Activated CD8-positive, alpha-beta memory T cell treated with anti-CD3 and anti-CD28 coated beads for 36 hours (primary cell): Measurements from ENCODE around the gene ALX4. TPM values are rescaled to one million over a fixed set of nuclear protein-coding genes. Genes with fewer than 3 reads are reported as not detected.

ENCODE experiments used
- CTCF ChIA-PET: fragments of 350-600 bp; sonication (Branson Sonifier 250); formaldehyde crosslinking; loops from one replicate; lab custom pipeline; 2021; ENCODE audit warnings: antibody characterized with exemption; lab: Charles Lee
- POLR2A ChIA-PET: fragments of 350-600 bp; sonication (Branson Sonifier 250); formaldehyde crosslinking; loops from one replicate; lab custom pipeline; 2021; ENCODE audit warnings: antibody characterized with exemption; lab: Charles Lee
- total RNA-seq, 2 experiments: library from RNA; stranded (reverse); gene quantifications; one replicate each; pipeline ENCODE4 v1.2.3, GENCODE V29; 2021

Gene ALX4
- total RNA-seq, 2 experiments from 2014 or later, result not detected

DNA sequence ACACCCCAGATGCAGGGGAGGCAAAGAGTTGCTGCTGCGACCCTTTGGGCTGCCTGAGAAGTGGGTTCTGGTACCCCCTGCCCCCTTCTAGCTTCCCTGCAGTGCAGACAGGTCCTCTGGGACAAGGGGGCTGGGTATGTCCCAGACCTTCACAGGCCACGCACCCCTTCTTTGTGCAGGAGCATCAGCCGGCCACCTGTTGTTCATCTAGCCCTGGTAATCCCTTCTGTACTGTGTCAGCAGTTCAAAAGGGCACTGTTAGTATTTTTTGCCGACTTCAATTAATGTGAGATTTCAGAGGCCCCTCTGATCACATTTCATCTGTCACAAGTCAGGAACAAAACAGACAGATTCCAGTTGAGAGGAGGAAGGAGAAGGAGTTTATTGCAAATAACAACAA lies 49.9 kb downstream of the ALX4 start:
- ChIA-PET CTCF (no interaction called here), POLR2A (no interaction called here)

DNA sequence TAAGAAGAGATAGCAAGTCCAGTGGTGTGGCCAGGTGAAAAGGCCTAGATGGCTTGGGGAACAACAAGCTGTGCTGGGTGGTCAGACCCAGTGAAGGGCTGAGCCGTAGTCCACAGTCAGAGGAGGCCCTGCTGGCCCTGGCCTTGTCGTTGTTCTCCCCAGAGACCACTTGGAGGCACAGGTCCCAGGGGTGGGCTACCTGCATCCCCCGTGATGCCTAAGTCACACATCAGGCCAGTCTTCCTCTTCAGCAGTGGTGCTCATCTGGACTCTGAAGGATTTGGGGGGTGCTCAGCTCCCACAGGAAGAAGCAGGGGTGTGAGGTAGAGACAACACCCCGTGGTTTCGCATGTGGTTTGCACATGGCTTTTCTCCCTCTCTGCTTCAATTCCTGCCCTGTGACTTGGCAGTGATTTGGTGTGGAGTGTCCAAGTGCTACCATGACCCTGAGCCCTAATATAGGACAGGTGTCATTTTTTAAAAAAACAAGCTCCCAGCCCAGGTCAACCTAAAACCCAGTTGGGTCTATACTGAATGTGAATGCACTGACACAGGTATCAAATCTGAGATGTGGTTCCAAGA lies 51.0 kb downstream of the ALX4 start:
- ChIA-PET CTCF (interaction anchor here (1.1 kb wide), 1 partner anchor 164 kb away, joined by 4 read pairs; the partner anchor contains the start of gene EXT2), POLR2A (no interaction called here)

DNA sequence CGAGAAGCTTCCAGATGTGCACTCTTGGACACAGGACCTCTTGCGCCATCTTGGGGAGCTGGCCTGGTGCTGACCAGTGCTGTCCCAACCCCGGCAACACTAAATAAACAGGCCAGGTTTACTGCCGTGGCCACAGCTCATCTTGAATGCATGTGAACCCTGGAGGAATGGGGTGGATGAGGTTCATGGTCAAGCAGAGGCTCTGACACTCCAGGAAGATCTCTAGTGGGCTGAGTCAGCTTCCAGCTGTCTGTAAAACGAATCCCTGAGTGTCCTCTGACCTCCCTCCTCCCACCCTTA lies 51.8 kb downstream of the ALX4 start:
- CTCF ChIA-PET, result interaction anchor here (1.1 to 1.3 kb wide), 2 partner anchors 28 to 149 kb away, joined by 3 read pairs; no protein-coding TSS in a partner anchor
- POLR2A ChIA-PET, result interaction anchor here (0.6 kb wide), 1 partner anchor 298 kb away, joined by 5 read pairs; no protein-coding TSS in a partner anchor

DNA sequence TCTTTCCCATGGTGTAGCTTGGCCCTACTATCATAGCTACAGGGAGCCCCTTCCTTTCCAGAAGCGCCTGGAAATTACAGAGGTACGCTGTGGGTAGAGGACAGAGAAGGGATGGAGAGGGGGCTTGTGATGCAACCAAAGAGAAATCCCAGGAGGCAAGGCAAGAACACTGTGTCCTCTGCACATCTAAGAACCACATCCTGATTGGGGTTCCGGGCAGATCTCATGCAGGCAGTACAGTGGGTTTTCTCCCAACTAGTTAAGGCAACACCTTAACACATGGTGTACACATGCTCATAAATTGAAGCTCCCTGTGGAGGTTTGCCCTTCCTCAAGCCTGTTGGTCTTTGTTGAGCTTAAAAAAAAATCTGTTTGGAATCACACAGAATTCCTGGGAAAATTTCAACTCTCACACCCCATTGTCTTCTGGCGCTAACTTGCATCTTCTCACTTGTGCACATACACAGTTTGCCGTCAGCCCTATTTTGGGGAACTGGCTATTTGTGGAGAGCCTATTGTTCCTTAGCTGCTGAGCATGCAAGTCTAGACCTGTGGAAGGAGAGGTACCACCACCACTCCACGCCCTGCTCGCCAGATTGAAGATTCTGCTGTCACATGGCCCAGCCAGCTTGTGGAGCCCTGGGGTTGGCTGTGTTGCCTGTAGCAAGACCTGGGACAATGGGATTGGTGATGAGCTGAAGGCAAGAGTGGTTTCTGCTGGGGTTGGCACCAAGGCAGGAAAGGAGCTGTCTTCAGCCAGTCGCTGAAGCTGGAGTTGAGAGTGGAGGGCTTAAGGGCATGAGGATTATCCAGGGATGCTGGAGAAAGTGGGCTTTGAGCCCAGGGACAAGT lies 52.4 kb downstream of the ALX4 start:
- ChIA-PET POLR2A (interaction anchor here (0.6 kb wide), 1 partner anchor 299 kb away, joined by 5 read pairs; no protein-coding TSS in a partner anchor), CTCF (interaction anchor here (1.1 to 1.3 kb wide), 2 partner anchors 28 to 148 kb away, joined by 3 read pairs; no protein-coding TSS in a partner anchor)

DNA sequence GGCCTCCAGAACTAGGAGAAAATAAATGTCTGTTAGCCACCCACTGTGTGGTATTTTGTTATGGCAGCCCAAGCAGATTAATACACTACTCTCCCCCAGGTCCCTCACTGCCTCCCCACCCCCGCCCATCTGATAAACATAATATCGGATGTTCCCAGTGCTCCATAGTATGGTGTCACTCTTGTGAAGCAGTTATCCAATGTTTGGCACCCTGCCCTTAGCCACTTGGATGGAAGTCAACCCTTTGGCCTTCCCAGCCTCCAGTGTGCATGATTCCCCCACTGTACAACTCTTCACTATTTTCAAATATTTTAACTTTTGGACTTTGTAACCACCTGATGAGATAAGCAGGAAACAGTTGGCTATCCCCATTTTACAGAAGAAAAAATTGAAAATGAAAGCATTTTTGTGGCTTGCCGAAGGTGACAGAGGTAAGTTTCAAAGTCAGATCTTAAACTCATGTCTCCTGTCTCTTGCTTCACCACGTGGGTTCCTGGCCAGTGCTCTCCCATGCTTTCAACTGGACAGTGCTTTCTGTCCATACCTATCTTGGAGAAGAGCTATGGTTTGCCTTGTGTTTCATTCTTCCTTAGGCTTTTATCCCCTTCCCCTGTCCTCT lies 53.2 kb downstream of the ALX4 start:
- CTCF ChIA-PET, result interaction anchor here (1.1 to 1.3 kb wide), 2 partner anchors 29 to 147 kb away, joined by 3 read pairs; no protein-coding TSS in a partner anchor
- POLR2A ChIA-PET, result no interaction called here

DNA sequence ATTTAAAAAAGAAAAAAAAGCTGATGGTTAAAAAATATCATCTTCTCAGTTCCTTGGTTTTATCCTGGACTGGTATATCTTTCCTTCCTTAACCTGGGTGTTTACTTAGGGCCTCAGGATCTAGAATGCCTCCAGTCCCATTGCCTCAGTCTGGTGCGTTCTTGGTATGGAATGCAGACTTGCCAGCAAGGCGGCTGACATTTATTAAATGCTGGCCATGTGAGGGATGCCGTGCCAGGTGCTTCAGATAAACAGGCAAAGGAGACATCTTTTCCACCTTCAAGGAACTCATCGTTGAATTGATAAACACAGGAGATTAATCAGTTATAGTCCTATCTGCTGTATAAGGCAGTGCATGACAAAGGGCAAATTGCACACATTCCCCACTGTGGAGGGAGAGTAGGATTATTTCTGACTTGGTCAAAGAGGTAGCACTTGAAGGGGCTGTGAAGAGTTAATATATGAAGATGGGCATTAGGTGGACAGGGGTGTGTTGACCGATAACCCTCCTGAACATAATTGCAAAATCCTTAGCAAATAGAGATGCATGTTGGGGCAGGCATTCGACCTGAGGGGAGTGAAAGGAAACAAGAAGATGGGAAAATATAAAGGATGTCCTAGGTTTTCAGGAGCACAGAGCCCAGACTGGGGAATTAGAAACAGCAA lies 54.4 kb downstream of the ALX4 start:
- ChIA-PET POLR2A (no interaction called here), CTCF (no interaction called here)

DNA sequence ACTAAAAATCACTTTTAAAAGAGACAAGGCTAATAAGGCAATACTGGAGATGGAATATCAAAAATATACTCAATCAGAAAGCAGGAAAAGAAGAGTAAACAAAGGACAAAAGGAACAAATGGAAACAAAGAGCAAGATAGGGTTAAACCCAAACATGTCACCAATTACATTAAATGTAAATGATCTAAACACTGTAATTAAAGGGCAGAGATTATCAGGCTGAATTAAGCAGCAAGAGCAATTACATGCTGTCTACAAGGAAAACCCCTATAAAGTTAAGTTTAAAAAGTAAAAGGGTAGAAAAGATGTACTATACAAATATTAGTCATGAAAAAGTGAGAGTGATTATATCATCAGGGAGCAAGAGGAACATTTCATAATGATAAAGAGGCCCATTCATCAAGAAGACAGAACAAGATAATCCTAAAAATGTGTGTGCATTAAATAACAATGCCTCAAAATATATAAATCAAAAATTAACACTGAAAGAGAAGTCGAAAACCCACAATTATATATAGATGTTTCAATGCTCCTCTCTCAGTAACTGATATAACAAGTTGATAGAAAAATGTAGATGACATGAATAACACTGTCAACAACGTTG lies 56.8 kb downstream of the ALX4 start:
- ChIA-PET CTCF (interaction anchor here (0.7 kb wide), 1 partner anchor 11 kb away, joined by 3 read pairs; no protein-coding TSS in a partner anchor), POLR2A (no interaction called here)

DNA sequence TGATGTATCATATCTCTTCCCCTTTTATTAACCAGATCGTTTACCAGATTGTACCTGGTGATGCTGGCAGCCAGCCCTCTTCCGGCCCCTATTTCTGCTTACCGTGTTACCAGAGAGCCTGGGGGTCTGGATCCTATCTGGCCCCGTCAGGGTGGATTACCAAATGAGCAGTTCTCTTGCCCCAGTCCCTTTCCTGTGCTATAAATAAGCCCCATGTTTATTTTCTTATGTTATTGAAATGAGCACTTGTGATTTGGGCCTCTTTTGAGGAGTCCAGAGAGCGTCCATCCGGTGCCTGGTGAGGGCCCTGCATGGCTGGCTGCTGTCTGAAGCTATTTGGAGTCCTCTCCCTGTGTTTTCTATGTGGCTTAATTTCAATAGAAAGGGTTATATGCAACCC lies 59.5 kb downstream of the ALX4 start:
- ChIA-PET CTCF (no interaction called here), POLR2A (no interaction called here)

DNA sequence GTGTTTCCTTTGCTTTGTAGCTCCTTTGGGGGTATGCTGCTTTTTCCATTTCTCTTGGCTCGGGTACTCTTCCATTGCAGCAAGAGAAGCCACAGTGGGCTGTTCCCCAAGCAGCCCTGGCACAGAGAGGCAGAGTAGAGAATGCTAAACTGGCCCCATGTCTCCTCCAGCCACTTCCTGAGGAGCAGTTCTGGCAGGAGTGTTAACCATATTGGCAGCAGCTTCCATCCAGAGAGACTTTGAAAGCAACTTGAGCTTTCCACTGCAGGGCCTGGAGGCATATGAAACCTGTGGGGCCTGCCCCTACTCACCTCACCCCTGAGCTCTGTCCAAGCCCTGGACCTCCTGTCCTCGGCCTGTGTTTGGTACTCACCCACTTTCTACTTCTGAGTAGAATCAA lies 61.8 kb downstream of the ALX4 start:
- ChIA-PET POLR2A (no interaction called here), CTCF (no interaction called here)

DNA sequence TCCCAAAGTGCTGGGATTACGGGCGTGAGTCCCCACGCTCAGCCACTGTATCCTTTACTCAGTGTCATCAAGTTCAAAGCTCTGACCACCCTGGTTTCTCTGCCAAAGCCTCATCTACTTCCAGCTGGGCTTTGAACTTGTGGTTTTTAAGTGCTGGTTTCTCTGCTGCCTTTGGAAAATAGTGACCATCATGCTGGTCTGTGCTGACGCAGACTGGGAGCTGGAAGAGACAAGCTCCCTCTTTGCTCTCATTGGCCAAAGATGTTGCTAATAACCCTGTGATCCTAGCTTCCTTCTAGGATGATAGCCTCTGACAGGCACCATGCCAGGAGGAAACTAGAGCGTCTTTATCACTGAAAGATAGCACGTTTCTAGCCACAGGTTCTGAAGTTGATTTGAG lies 62.4 kb downstream of the ALX4 start:
- ChIA-PET POLR2A (no interaction called here), CTCF (no interaction called here)

DNA sequence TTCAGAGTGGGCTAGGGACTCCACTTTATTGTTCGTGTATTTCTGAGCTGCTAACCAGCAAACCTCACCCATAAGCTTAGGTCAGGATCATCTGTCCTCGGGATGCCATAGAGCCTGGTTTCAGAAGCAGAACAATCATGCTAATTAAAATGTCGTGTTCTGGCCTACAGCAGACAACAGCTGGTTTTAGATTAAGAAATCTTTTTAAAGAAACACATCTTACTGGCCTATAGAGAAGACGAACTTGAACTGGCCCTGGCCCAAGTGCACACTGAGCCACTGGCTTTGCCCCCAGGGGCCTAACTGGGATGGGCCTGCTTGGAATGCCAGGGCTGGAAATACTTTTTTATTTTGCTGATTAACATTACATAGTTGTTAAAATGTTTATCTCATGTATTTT lies 63.2 kb downstream of the ALX4 start:
- CTCF ChIA-PET, result no interaction called here
- POLR2A ChIA-PET, result no interaction called here

DNA sequence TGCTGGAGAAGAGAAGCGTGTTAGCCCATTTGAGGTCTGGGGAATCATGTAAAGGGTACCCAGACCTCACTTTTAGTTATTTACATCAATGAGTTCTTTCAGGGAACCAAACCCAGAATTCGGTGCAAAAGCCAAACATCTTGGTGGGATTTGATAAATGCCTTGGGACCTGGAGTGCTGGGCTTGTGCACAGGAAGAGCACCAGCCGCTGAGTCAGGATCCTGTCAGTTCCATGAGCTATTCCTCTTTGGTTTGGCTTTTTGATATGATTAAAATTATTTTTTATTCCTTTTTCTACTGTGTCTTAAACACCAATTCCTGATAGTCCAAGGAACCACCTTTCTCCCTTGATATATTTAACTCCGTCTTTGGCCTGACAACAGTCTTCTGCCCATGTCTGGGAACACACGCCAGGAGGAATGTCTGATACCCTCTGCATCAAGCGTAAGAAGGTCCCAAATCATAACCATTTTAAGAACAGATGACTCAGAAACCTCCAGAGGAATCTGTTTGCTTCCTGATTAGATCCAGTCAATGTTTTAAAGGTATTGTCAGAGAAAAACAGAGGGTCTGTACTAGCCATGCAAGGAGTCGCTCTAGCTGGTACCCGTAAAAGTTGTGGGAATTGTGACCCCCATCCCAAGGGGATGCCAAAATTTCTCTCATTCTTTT lies 65.2 kb downstream of the ALX4 start:
- POLR2A ChIA-PET, result no interaction called here
- CTCF ChIA-PET, result no interaction called here

DNA sequence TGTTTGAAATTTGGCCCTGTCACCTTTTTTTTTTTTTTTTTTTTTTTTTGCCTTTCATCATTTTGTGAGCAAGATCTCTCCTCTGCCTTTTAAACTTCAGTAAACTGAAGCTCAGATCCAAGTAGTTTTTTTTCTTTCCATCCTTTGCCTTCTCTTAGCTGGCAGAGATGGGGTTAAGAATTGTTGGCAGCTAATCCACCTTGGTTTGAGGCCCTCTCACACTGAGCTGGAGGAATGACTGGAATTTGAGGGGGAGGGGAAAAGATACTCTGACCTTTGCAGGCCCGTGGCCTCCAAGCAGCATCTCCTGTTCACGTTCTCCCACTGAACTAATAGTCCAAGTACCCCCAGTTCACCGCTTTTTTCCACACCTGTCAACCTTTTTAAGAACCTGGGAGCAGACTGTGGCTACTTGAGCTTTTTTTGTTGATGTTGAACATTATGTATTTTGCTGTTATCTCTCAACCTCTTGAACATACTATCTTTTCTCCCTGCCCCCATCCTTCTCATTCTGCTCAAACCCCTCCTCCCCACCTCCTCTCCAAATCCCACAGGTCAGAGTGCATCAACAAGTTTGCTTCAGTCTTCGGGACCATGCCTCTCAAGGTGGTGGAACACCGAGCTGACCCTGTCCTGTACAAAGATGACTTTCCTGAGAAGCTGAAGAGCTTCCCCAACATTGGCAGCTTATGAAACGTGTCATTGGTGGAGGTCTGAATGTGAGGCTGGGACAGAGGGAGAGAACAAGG lies 66.2 kb downstream of the ALX4 start:
- CTCF ChIA-PET, result interaction anchor here (0.6 kb wide), 1 partner anchor 114 kb away, joined by 3 read pairs; no protein-coding TSS in a partner anchor
- POLR2A ChIA-PET, result no interaction called here

DNA sequence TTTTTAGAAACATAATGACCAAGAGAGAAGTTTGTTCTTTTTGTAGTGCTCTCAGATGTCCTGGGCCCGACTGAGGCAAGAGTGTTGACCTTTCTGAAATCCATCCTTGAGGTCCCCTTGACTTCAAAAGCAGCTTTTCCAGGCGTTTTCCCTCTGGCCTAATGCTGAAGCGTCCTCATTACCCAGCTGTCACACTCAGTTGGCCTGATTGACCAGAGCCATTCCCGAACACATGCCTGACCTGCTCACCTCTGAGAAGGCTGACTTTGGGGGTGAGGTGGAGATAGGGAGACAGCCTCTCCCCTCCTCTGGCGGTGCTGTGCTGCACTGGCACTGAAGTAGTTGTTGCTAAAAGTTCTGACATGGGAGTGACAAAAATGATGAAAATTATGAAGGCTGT lies 66.9 kb downstream of the ALX4 start:
- ChIA-PET CTCF (no interaction called here), POLR2A (no interaction called here)

DNA sequence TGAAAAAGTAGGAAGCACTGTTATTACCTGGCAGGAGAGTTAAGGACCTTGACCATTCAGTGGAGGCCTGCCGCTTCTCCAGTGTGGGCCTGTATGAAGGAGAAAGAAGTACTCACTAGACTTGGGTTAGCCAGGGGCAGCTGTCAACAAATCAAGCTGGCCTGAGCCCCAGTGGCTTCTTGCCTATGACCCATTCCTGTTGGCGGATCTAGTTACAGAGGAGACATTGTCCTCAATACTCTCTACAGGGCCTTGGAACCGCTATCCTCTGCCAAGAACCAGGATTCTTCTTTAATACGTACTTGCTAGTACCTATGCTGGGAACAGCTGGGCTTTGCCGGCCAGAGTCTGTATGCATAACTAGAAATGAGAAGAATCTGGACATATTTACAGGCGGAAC lies 68.1 kb downstream of the ALX4 start:
- POLR2A ChIA-PET, result no interaction called here
- CTCF ChIA-PET, result interaction anchor here (0.7 to 1.1 kb wide), 2 partner anchors 11 to 45 kb away, joined by 3 to 4 read pairs; no protein-coding TSS in a partner anchor

DNA sequence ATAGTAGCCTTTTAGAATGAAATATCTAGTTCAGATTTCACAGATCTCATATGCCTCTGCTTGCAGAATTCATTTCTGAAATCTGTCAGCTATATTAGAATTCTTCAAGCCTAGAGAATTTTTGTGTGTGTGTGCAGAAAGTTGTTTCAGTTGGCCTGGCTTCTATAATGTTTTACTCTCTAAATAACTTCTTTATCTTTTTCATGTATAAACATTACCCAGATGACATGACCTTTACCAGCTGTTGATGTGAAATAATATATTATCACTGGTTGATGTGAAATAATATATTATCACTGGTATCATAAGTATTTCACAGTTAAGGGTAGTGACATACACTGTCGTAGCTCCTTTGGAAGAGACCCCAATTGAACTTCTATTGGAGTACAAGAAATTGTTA lies 72.8 kb downstream of the ALX4 start:
- POLR2A ChIA-PET, result no interaction called here
- CTCF ChIA-PET, result no interaction called here

DNA sequence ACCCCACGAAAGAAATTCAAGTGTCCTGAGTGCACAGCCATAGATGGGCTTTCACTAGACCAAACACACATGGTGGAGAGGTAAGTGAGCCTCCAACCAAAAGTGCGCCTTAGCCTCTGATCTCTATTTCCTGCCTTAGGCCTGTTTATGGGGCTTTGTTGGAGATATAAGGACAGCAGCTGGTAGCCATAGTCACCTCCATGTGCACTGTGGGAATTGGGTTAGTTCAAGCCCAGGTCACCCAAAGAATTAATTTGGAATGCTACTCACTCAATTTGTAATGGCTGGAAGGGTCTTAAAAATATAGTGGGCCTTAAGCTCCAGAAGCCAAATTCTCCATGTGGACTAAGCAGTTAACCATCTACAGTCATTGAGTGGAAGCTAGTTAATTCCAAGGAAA lies 73.6 kb downstream of the ALX4 start:
- CTCF ChIA-PET, result no interaction called here

DNA sequence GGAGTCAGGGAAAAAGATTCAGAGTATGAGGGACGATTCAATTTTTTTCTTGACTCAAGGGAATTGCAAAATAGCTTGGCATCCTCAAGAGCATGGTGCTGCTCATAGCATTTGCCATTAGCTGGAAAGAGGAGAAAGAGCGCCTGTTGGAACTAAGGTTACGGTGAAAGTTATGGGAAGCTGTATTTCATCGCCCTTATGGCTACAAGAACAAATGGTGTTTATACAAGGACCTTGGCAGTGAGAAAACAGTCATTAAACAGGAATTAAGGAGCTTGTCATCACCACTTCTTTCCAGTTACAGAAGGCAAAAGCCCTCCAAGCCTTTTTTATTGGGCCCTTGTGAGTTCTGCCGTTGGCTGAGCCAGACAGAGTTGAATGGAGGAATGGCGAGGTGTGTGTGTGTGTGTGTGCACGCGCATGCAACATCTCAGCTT lies 74.2 kb downstream of the ALX4 start:
- ChIA-PET POLR2A (no interaction called here), CTCF (no interaction called here)

More for the DNA sequence above, 73.6 kb downstream of the ALX4 start:
- POLR2A ChIA-PET, result no interaction called here
